DND-41 (cell line): ENCODE measurements around the gene C16orf74.

Experiments used
- CTCF ChIP-seq: IDR thresholded peaks from 2 replicates; pipeline ENCODE4 v1.5.1; 2012; ENCODE audit warnings: borderline replicate concordance, low read length, moderate library complexity, mild to moderate bottlenecking; ENCODE audit not compliant: poor library complexity, severe bottlenecking; ENCODE audit errors: extremely low read depth
- EZH2 ChIP-seq: IDR thresholded peaks from 3 replicates; pipeline ENCODE4 v1.6.1; 2012; ENCODE audit warnings: borderline replicate concordance, low read depth, mild to moderate bottlenecking, moderate library complexity, low read length, inconsistent platforms; ENCODE audit not compliant: severe bottlenecking

GRCh38 chr16:85680352-85680944 is 70.4 kb downstream of the C16orf74 start:
- no peak for TF ChIP-seq CTCF
- no peak for TF ChIP-seq EZH2
